ENCODE data around the gene TM2D3.

The TM2D3 gene

DNA sequence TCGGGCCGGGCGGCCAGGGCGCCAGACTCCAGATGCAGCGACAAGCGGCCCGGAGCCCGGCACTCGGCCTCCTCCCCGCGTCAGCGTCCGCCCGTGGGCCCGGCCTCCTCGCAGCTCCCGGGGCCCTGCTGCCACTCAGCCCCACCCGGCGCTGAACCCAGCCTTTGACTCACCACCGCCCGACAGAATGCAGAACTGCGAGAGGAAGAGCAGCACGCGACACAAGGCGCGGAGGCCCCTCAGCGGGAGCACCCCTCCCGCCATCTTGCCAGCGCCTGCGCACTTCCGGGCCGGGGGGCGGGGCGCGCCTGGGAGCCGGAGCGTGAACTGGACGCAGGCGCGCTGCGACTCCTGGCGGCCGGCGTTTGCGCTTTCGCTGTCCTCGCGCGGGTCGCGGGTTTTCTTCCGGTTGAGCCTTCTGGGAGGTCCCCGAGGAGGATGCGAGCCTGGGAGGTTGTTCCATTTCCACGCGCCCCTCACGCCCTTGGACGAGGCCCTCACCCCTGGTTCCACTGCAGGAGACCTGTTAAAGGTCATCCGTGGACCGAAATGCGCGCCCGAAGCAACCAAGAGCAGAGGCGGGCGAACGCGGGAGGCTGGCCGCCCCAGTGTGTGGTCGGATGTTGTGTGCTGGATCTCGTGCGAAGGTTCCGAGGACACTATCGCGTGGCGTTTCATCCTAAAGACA, at the start of gene TM2D3:
Gene TM2D3, minus strand, starts transcription at position 284 of the 688 bp plus-strand sequence. Its CDS starts 20 bp downstream, at position 264.
- peak; percentile 94 for DNase-seq

- no peak for DNase-seq
Observed at GRCh38 chr15:101698314-101698713, 46.1 kb upstream of the TM2D3 start.

DNA sequence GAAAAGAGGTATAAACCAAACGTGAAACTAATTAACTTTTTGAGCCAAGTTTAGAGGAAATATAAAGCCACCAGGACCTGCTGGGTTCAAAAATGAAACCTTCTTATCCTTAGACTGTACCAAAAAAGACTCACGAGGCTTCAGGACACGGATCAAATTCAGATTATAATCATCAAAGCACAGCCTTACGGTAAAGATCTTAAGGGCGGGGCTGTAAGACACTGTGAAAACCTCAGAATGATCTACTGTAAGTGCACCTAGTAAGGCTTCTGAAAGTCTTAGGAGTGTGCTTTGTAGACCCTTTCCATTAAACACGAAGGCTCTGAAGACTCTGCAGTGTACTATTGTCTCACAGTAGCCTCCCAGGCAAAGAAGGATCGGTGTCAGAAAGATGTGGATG, 45.3 kb upstream of the TM2D3 start:
- DNase-seq: no peak

- no peak for DNase-seq
Observed at GRCh38 chr15:101696829-101697228, 44.6 kb upstream of the TM2D3 start.

GRCh38 chr15:101694261-101694660, 42.1 kb upstream of the TM2D3 start:
- DNase-seq: no peak

- DNase-seq: no peak
Observed at GRCh38 chr15:101692801-101693598, 40.8 kb upstream of the TM2D3 start.

DNA sequence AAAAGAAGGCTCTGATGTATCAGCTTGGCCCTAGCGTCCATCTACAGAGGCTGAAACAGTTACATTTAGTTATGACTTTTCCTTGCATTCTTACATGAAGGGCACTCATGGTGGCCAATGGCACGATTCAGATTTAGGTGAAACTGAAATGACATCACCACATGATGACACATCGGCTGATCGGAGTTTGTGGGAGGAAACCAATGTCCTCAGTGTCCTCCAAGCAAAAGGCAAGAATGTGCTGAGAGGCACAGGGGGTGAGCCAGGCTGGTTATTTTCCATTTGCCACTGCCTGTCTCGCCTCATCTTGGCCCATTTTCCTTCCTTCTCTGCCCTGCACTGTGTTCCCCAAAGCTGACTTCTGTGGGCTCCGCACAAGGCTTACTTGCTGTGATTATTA, 37.7 kb upstream of the TM2D3 start:
- no peak for DNase-seq

- no peak for DNase-seq
Observed at GRCh38 chr15:101686718-101687117, 34.5 kb upstream of the TM2D3 start.

- no peak for DNase-seq
Observed at GRCh38 chr15:101684877-101685276, 32.7 kb upstream of the TM2D3 start.

DNA sequence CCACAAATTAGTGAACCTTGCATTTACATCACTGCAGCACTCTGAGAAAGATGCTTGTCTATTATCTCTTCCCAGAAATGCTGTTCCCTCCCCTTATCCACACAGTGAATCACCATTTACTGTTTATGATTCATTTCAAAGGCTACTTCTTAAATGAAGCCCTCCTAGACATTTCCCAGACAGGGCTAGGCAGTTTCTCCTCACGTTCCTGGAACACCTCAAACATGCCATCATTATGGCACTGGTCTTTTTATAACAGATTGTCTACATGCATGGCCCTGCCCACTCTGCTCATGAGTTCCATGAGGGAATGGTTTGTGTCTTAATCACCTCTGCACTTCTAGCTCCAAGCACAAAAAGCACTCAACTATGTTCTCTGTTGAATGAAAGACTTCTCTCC, 32.2 kb upstream of the TM2D3 start:
- no peak for DNase-seq

DNA sequence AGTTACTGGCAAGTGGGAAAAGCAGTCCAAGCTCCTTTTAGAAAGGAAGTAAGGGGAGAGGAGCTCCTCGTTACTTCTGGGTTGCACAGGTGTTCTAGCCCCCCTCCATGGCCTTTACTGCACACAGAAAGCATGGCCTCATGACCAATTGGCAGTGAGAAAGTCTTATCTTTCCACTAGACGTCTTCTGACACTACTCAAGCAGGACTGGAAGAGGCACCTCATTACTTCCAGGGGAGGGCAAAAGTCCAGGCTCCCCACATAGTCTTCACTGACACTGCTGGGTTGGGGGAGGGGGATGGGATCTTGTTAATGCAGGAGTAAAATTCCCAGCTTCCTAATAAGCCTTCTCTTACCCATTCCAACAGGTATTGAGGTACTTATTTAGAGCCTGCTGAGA, 27.6 kb upstream of the TM2D3 start:
- DNase-seq: no peak

DNA sequence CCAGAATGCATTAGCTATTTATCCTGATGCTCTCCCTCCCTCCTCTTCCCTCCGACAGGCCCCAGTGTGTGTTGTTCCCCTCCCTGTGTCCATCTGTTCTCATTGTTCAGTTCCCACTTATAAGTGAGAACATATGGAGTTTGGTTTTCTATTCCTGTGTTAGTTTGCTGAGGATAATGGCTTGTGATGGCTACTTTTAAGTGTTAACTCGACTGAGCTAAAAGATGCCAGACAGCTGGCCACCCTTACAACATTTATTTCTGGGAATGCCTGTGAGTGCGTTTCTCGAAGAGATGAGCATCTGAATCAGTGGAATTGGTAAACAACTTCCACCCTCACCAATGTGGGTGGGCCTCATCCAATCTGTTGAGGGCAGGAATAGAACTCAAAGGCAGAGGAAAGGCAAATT, 24.7 kb upstream of the TM2D3 start:
- DNase-seq: no peak

DNA sequence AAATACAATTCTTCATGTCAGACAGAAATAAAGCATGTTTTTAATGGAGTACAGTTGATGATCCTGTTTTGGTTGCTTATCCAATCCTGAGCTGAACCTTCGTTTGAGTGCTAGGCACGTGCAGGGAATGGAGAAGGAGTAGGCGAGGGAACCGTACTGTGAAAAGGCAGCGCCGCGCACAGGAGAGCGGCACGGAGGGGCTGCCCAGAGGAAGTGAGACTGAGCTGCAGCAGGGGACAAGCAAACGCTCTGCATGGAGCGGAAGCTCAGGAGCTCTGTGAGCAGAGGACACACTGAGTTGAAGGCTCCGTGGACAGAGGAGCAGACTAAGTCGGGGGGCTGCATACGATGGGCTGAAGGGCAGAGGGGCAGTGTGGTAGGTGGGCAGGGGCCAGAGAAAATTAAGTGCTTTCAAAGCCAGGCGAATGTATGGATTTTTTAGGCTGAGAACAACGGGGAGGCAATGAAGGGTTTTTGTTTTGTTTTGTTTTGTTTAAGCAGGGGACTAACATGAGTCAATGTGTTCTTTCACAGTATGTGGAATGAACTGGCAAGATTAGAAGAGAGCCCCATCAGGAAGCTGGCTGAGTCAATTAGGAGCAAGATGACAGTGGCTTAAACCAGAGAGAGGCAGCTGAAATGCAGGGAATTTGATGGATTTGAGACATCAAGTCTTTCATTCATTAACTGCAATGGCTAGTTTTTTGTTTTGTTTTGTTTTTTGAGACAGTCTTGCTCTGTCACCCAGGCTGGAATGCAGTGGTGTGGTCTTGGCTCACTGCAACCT, 23.8 kb upstream of the TM2D3 start:
- no peak for DNase-seq

DNA sequence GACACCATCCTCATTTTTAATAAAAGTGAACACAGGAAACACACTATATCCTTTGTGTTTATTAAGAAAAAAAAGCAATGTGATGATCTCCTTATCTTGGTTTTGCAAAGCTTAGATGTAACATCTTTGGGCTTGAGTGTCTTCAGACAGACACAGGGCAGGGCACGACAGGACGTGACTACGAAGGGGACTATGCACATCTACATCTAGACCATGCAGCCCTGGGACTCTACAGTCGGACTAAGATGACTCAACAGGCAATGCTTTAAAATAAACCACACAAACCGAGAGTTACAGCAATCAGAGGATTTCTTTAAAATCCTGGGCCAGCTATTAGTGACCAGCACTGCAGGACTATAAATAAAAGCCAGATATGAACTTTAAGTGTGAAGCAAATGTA, 22.8 kb upstream of the TM2D3 start:
- no peak for DNase-seq

DNA sequence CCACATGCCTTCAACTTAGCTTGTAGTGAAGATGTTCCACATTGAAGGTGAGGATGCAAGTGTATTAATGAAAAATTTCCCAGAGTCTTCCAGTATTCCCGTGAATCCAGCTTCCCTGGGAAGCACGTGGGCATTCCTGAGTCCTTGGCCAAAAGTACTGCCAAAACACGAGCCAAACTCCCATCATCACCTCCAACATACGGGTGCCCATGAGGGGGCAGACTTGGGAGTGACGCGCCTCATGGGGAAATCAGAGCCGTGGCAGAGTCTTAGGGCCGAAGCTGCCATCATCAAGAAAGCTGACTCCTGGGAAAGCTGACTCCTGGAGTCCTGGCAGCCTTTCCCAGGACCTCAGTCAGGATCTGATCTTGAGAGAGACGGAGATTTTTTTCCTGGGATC, 20.1 kb upstream of the TM2D3 start:
- no peak for DNase-seq

DNA sequence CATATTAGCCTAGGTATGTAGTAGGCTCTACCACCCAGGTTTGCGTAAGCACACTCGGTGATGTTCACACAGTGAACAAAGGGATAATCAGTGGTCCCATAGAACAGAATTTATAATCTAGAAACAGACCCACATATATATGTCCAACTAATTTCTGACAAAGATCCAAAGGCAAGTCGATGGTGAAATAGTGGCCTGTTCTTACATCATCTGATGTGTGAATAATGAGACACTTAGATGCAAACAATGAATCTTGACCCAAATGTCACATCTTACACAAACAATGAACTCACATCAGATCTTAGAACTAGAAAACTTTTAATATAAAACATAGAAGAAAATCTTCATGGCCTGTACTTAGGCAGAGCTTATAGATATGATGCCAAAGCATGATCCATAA, 17.6 kb upstream of the TM2D3 start:
- DNase-seq: no peak

DNA sequence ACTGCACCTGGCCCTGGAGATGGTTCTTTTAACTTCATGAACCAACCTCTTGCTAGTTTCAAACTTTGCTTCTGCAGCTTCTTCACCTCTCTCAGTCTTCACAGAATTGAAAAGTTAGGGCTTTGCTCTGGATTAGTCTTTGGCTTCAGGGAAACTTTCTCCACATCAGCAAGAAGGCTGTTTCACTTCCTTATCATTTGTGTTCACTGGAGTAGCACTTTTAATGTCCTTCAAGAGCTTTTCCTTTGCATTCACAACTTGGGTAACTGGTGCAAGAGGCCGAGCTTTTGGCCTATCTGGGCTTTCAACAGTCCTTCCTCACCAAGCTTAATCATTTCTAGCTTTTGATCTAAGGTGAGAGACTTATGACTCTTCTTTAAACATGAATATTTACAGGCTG, 15.7 kb upstream of the TM2D3 start:
- no peak for DNase-seq

GRCh38 chr15:101664303-101664913, 12.2 kb upstream of the TM2D3 start:
- DNase-seq: no peak

DNA sequence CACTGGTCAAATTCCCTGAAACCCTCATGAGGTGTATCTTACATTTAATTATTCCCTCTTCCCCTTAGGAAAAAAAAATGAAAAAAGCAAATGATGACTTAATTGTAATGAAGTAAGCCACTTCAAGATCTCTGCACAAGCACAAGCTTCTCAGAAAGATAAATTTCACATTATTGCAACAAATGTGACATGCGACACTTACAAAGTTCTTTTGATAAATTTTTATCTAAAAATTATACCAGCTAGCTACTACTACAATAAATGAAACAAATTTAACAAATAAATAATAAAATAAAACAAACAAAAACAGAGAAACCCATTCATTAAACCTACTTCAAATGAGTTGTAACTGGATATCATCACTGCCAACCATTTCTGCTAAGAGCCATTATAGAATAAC, 10.0 kb upstream of the TM2D3 start:
- no peak for DNase-seq

- no peak for DNase-seq
Observed at GRCh38 chr15:101660005-101660404, 7.8 kb upstream of the TM2D3 start.

- no peak for DNase-seq
Observed at GRCh38 chr15:101657968-101658784, 6.0 kb upstream of the TM2D3 start.

GRCh38 chr15:101657171-101657570, 5.0 kb upstream of the TM2D3 start:
- no peak for DNase-seq

Measured in CD4-positive, alpha-beta T cell treated with Interleukin-15 for 1 hour (primary cell).